IMR-90 (cell line): Measurements from ENCODE around the gene TMEM17. TPM values are rescaled to one million over a fixed set of nuclear protein-coding genes. Genes with fewer than 3 reads are reported as not detected.

Experiments
- ATAC-seq: fragments of 200-7000 bp; cut with Tn5 transposase; 2 replicates; pipeline ENCODE4 v1.9.1; 2020; ENCODE audit warnings: low read depth, mild to moderate bottlenecking, moderate library complexity
- BruUV-seq: library from RNA; stranded (reverse); fragments of 400-500 nt; replicated peaks from 2 replicates; lab custom pipeline; 2021; lab: Mats Ljungman, UMichigan
- CTCF ChIA-PET: fragments of 300-600 bp; formaldehyde crosslinking; extraction: SDS; loops from one replicate; lab custom pipeline; 2021; ENCODE audit warnings: antibody characterized with exemption; lab: Yijun Ruan, JAX
- POLR2A ChIA-PET: fragments of 300-600 bp; sonication (Branson Sonifier 250); formaldehyde crosslinking; loops from one replicate; lab custom pipeline; 2022; ENCODE audit warnings: antibody characterized with exemption; ENCODE audit not compliant: unreplicated experiment; lab: Charles Lee
- DNase-seq: peaks from one replicate; pipeline ENCODE4 v3.0.0; 2013
- H2AFZ ChIP-seq: replicated peaks from 2 replicates; pipeline ENCODE3; 2013; ENCODE audit warnings: low read length, mild to moderate bottlenecking; ENCODE audit not compliant: poor library complexity
- H2AK5ac ChIP-seq: 2 replicates; pipeline ENCODE4 v1.6.1; 2013; ENCODE audit warnings: low read depth, low read length, inconsistent platforms
- H2AK9ac ChIP-seq: replicated peaks from 2 replicates; pipeline ENCODE3; 2013; ENCODE audit warnings: mild to moderate bottlenecking, low read depth, low read length, moderate library complexity; ENCODE audit not compliant: poor library complexity
- H2BK120ac ChIP-seq: 2 replicates; pipeline ENCODE4 v1.6.1; 2013; ENCODE audit warnings: low read depth, low read length, inconsistent platforms
- H2BK15ac ChIP-seq: 3 replicates; pipeline ENCODE4 v1.6.1; 2013; ENCODE audit warnings: low read depth, low read length, inconsistent platforms
- H2BK20ac ChIP-seq: 2 replicates; pipeline ENCODE4 v1.6.1; 2013; ENCODE audit warnings: low read depth, mild to moderate bottlenecking, inconsistent platforms, low read length, moderate library complexity
- H2BK5ac ChIP-seq: 2 replicates; pipeline ENCODE4 v1.6.1; 2013; ENCODE audit warnings: mild to moderate bottlenecking, low read depth, low read length, inconsistent platforms; ENCODE audit not compliant: poor library complexity, severe bottlenecking
- H3K14ac ChIP-seq: replicated peaks from 2 replicates; pipeline ENCODE4 v1.6.1; 2013; ENCODE audit warnings: low read depth, low read length, inconsistent platforms
- H3K18ac ChIP-seq: 2 replicates; pipeline ENCODE4 v1.6.1; 2013; ENCODE audit warnings: low read depth, low read length, control low read depth
- H3K23ac ChIP-seq: 2 replicates; pipeline ENCODE4 v1.6.1; 2013; ENCODE audit warnings: low read depth, low read length, inconsistent platforms
- H3K27ac ChIP-seq: 2 replicates; pipeline ENCODE4 v1.5.1; 2013; ENCODE audit warnings: mild to moderate bottlenecking, control low read depth, low read length; ENCODE audit not compliant: insufficient read depth
- H3K27me3 ChIP-seq: 2 replicates; pipeline ENCODE4 v1.6.1; 2013; ENCODE audit warnings: low read length; ENCODE audit not compliant: control insufficient read depth, insufficient read depth
- H3K36me3 ChIP-seq: 2 replicates; pipeline ENCODE4 v1.6.1; 2013; ENCODE audit warnings: low read length, mixed read lengths; ENCODE audit not compliant: control insufficient read depth, insufficient read depth
- H3K4ac ChIP-seq: 2 replicates; pipeline ENCODE4 v1.6.1; 2013; ENCODE audit warnings: low read depth, low read length, inconsistent platforms
- H3K4me1 ChIP-seq: 2 replicates; pipeline ENCODE4 v1.6.1; 2013; ENCODE audit warnings: low read length, mixed read lengths; ENCODE audit not compliant: control insufficient read depth, insufficient read depth
- H3K4me2 ChIP-seq: 2 replicates; pipeline ENCODE4 v1.6.1; 2013; ENCODE audit warnings: low read depth, mild to moderate bottlenecking, control low read depth, low read length, moderate library complexity
- H3K4me3 ChIP-seq: 2 replicates; pipeline ENCODE4 v1.5.1; 2013; ENCODE audit warnings: low read depth, mild to moderate bottlenecking, control low read depth, low read length, moderate library complexity; ENCODE audit not compliant: insufficient read depth
- H3K56ac ChIP-seq: 2 replicates; pipeline ENCODE4 v1.6.1; 2013; ENCODE audit warnings: low read length, inconsistent platforms; ENCODE audit not compliant: insufficient read depth; ENCODE audit errors: extremely low read depth
- H3K79me1 ChIP-seq, 2 experiments: 2 replicates each; pipeline ENCODE4 v1.6.1; 2013; ENCODE audit warnings: low read length in 2 of 2, inconsistent platforms in 1 of 2, low read depth in 1 of 2
- H3K9ac ChIP-seq: 2 replicates; pipeline ENCODE4 v1.6.1; 2013; ENCODE audit warnings: low read depth, low read length, control low read depth
- H3K9me1 ChIP-seq: 2 replicates; pipeline ENCODE4 v1.6.1; 2013; ENCODE audit warnings: low read length, inconsistent platforms; ENCODE audit not compliant: insufficient read depth
- H3K9me3 ChIP-seq: 2 replicates; pipeline ENCODE4 v1.6.1; 2013; ENCODE audit warnings: low read length; ENCODE audit not compliant: control insufficient read depth, insufficient read depth
- H4K20me1 ChIP-seq: 2 replicates; pipeline ENCODE4 v1.6.1; 2013; ENCODE audit warnings: low read length, inconsistent platforms; ENCODE audit not compliant: insufficient read depth
- H4K5ac ChIP-seq: 2 replicates; pipeline ENCODE4 v1.6.1; 2013; ENCODE audit warnings: mild to moderate bottlenecking, low read depth, low read length, control low read depth
- H4K8ac ChIP-seq, 2 experiments: 2 replicates each; pipeline ENCODE4 v1.6.1; 2013; ENCODE audit warnings: low read depth in 2 of 2, low read length in 2 of 2, control low read depth in 1 of 2, inconsistent platforms in 1 of 2
- H4K91ac ChIP-seq: 2 replicates; pipeline ENCODE4 v1.6.1; 2013; ENCODE audit warnings: low read depth, low read length, inconsistent platforms; ENCODE audit not compliant: insufficient read depth
- BHLHE40 ChIP-seq: fragments of 150-350 bp; IDR thresholded peaks from 2 replicates; pipeline ENCODE4 v1.6.1; 2016; ENCODE audit warnings: mild to moderate bottlenecking, low read depth, low read length
- CEBPB ChIP-seq: IDR thresholded peaks from 2 replicates; pipeline ENCODE4 v1.6.1; 2012; ENCODE audit warnings: low read depth, low read length, improper control_type of control experiment
- CHD1 ChIP-seq: IDR thresholded peaks from 2 replicates; pipeline ENCODE4 v1.6.1; 2012; ENCODE audit warnings: low read depth, low read length, improper control_type of control experiment
- ELK1 ChIP-seq: fragments of 150-350 bp; IDR thresholded peaks from 2 replicates; pipeline ENCODE4 v1.6.1; 2016; ENCODE audit warnings: low read depth, mild to moderate bottlenecking, low read length, moderate library complexity, borderline replicate concordance
- MAFK ChIP-seq: IDR thresholded peaks from 2 replicates; pipeline ENCODE4 v1.6.1; 2012; ENCODE audit warnings: low read depth, low read length, improper control_type of control experiment
- MAZ ChIP-seq: IDR thresholded peaks from 2 replicates; pipeline ENCODE4 v1.6.1; 2012; ENCODE audit warnings: low read depth, mild to moderate bottlenecking, low read length, improper control_type of control experiment, moderate library complexity, borderline replicate concordance
- MXI1 ChIP-seq: IDR thresholded peaks from 2 replicates; pipeline ENCODE4 v1.6.1; 2012; ENCODE audit warnings: low read depth, mild to moderate bottlenecking, low read length, moderate library complexity, borderline replicate concordance
- RFX5 ChIP-seq: IDR thresholded peaks from 2 replicates; pipeline ENCODE4 v1.8.0; 2012; ENCODE audit warnings: low read depth, mild to moderate bottlenecking, low read length, moderate library complexity
- SMC3 ChIP-seq: fragments of 150-350 bp; IDR thresholded peaks from 2 replicates; pipeline ENCODE4 v1.6.1; 2016; ENCODE audit warnings: low read depth, mild to moderate bottlenecking, antibody characterized with exemption, low read length, moderate library complexity
- USF2 ChIP-seq: fragments of 150-350 bp; IDR thresholded peaks from 2 replicates; pipeline ENCODE4 v1.6.1; 2017; ENCODE audit warnings: mild to moderate bottlenecking, antibody characterized with exemption, low read length, low read depth
- WGBS, 2 experiments: methylation state at CpG; one replicate each; pipeline versions ENCODE4 v1.1.5 to v1.1.7; 2013; ENCODE audit warnings: missing lambda C conversion rate in 2 of 2; ENCODE audit not compliant: insufficient read length in 1 of 2; ENCODE audit errors: extremely low coverage in 2 of 2; 5-methylcytosine and 5-hydroxymethylcytosine counted together
- dilution Hi-C: fragments of 300-500 bp; cut with HindIII; formaldehyde crosslinking; loops from one replicate; pipeline ENCODE4 v1.14.3; 2018; ENCODE audit warnings: low sequenced_read_pairs; ENCODE audit not compliant: unreplicated experiment
- in situ Hi-C: fragments of 300-500 bp; cut with MboI; formaldehyde crosslinking; loops from 3 replicates; pipeline ENCODE4 v1.14.3; 2019; ENCODE audit warnings: low sequenced_read_pairs, inconsistent platforms, mixed read lengths
- intact Hi-C: fragments of 100-400 bp; cut with micrococcal nuclease; formaldehyde crosslinking; loops from 2 replicates; pipeline ENCODE4 v1.10.0; 2022
- polyA plus RNA-seq, 3 experiments: library from polyadenylated mRNA; depleted of rRNA; stranded (reverse); fragments of >200 nt; gene quantifications; 2 replicates each; pipeline ENCODE4 v1.2.3, GENCODE V29; 2012; ENCODE audit warnings: low replicate concordance in 1 of 3
- total RNA-seq: library from RNA; depleted of rRNA; stranded (reverse); fragments of >200 nt; gene quantifications from 2 replicates; pipeline ENCODE4 v1.2.3, GENCODE V29; 2012

The TMEM17 gene
- total and polyA plus RNA-seq, 2 of the 4 experiments (the other 2 are of a cell fraction) = 1.3 to 1.8 TPM

GRCh38 chr2:62461017-62461553 lies 44.9 kb downstream of the TMEM17 start:
- Histone ChIP-seq H2AK9ac (peak overlapping the region; percentile 12), H3K23ac (no peak overlapping the region), H3K4me3 (no peak overlapping the region), H2BK120ac (no peak overlapping the region; the same call in 1 of the 2 replicates), H4K20me1 (no peaks in the 10 kb centered on the region), H3K9me1 (no peaks in the 10 kb centered on the region), H3K14ac (no peak overlapping the region), H2BK20ac (no peak overlapping the region), H3K4me1 (peaks cover 9% of the 10 kb centered on the region; the same call in 1 of the 2 replicates), H2AK5ac (no peak overlapping the region), H4K91ac (no peak overlapping the region), H2AFZ (peak overlapping the region; percentile 5), H3K4me2 (no peak overlapping the region), H3K9ac (no peak overlapping the region), H3K27me3 (no peaks in the 10 kb centered on the region), H3K18ac (no peak overlapping the region), H2BK15ac (no peak overlapping the region), H3K27ac (no peak overlapping the region), H4K8ac (no peak overlapping the region), H3K4ac (no peak overlapping the region), H3K56ac (no peak overlapping the region), H3K36me3 (no peaks in the 10 kb centered on the region), H2BK5ac (no peak overlapping the region), H3K9me3 (no peaks in the 10 kb centered on the region), H3K79me1 (no peaks in the 10 kb centered on the region), H4K5ac (no peak overlapping the region)
- ChIA-PET CTCF (no interaction called here), POLR2A (no interaction called here)
- in situ Hi-C loops (loop anchor here (25.0 kb wide), 2 partner anchors 576 to 1026 kb away; no protein-coding TSS in a partner anchor), dilution Hi-C loops (no loop called here), intact Hi-C loops (no loop called here)
- DNase-seq = no peak
- WGBS, 2 experiments = no CpG with 5 or more reads among the region's 4 CpGs
- no TSS peak for BruUV-seq
- TF ChIP-seq CHD1 (no peak), ELK1 (no peak), SMC3 (no peak), USF2 (no peak), MAZ (no peak), CEBPB (no peak), MAFK (no peak), BHLHE40 (no peak), MXI1 (no peak), RFX5 (no peak)
- no peak for ATAC-seq
